Measurements from ENCODE around the gene DPP4.
A peak's percentile ranks its signal among the peaks of the same experiment; 100 is the strongest.

DNA sequence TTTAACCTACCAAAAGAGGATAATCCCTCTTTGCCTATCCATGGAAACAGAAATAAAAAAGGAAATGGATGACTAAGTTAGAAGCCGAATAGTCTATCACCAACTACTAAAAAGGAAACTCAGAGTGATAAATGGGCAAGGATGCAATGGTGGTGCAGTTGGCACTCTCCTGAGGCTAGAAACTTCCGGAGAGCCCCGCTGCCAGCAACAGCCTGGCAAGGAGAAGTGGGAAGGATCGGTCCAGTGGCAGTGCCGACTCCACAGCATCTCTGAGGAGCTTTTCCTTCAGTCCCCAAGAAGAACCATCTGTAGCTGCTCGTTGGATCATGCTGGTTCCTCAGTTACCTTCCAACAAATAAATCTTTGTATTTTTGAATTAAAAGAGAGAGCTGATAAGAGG, 74.7 kb downstream of the DPP4 start:
- TF ChIP-seq MAX (IDR thresholded peaks at IDR 0.05; ENCODE audit: insufficient read depth, insufficient read length) (no peak), POLR2AphosphoS5 (IDR thresholded peaks at IDR 0.05; ENCODE audit: insufficient read depth, low read depth, low read length) (no peak), GATA2 (IDR thresholded peaks at IDR 0.05; ENCODE audit: insufficient read depth, insufficient read length, low read depth, low read length) (no peak), JUN (IDR thresholded peaks at IDR 0.05; ENCODE audit: borderline replicate concordance, insufficient read depth, insufficient read length, low read depth) (no peak), POLR2A (IDR thresholded peaks at IDR 0.05; ENCODE audit: low read depth, low read length) (no peak), FOS (IDR thresholded peaks at IDR 0.05; ENCODE audit: borderline replicate concordance, insufficient read depth, low read length) (peak; percentile 19), EZH2 (IDR thresholded peaks at IDR 0.05; ENCODE audit: borderline replicate concordance, low read depth, low read length, severe bottlenecking) (no peak)
- TF ChIP-seq, protein P1, sequence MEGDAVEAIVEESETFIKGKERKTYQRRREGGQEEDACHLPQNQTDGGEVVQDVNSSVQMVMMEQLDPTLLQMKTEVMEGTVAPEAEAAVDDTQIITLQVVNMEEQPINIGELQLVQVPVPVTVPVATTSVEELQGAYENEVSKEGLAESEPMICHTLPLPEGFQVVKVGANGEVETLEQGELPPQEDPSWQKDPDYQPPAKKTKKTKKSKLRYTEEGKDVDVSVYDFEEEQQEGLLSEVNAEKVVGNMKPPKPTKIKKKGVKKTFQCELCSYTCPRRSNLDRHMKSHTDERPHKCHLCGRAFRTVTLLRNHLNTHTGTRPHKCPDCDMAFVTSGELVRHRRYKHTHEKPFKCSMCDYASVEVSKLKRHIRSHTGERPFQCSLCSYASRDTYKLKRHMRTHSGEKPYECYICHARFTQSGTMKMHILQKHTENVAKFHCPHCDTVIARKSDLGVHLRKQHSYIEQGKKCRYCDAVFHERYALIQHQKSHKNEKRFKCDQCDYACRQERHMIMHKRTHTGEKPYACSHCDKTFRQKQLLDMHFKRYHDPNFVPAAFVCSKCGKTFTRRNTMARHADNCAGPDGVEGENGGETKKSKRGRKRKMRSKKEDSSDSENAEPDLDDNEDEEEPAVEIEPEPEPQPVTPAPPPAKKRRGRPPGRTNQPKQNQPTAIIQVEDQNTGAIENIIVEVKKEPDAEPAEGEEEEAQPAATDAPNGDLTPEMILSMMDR (IDR thresholded peaks at IDR 0.05; ENCODE audit: extremely low read depth in 1 of 2, insufficient read depth in 1 of 2, low read depth in 1 of 2, low read length in 2 of 2): no peak
